Measurements from ENCODE around the gene NCOA3. TPM values are rescaled to one million over a fixed set of nuclear protein-coding genes. Genes with fewer than 3 reads are reported as not detected.

The NCOA3 gene
- total RNA-seq, 1 experiment from 2014 or later = 60.3 TPM

DNA sequence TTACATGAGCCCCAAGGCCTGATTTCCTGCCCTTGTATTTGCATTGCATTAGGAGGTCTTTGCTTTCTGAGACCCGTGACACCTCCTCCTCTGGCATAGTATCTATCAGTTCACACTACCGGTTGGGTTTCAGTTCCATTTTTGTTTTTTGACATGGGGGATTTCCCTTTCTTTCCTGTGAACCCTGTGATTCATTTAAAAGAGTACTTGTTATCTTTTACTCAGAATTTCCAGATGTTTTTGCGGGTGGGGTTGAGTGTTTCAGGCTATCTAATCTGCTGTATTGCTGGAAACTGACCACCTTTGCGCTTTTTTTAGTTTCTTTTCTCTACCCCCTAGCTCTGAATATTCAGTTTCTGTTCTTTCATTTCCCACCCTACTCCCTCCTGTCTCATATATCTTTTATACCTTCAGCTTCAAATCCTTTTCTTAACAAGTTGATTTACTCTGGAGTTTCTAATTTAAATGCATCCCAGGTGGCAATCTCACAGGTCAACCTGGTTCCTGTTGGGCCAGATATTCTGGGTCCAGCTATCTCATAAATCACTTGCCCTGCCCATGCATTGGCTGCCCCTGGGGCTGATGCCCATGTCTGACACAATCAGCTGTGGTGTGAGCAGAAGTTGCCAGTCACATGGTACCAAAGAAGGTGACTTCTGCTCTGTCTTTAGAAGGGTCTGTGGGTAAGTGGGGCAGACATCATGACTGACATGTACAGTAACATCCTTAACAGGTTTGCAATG lies 14.3 kb upstream of the NCOA3 start:
- no peaks in the 10 kb centered on the region for H3K9me3 Mint-ChIP-seq (ENCODE audit: low read depth, unreplicated experiment)
- BruUV-seq (replicated peaks) = no TSS peak
- H3K36me3 Mint-ChIP-seq (ENCODE audit: insufficient read depth, unreplicated experiment) = no peaks in the 10 kb centered on the region
- CTCF ChIA-PET = interaction anchor here (0.8 kb wide), 1 partner anchor 25 kb away, joined by 3 read pairs; no protein-coding TSS in a partner anchor
- TF ChIP-seq, protein P1, sequence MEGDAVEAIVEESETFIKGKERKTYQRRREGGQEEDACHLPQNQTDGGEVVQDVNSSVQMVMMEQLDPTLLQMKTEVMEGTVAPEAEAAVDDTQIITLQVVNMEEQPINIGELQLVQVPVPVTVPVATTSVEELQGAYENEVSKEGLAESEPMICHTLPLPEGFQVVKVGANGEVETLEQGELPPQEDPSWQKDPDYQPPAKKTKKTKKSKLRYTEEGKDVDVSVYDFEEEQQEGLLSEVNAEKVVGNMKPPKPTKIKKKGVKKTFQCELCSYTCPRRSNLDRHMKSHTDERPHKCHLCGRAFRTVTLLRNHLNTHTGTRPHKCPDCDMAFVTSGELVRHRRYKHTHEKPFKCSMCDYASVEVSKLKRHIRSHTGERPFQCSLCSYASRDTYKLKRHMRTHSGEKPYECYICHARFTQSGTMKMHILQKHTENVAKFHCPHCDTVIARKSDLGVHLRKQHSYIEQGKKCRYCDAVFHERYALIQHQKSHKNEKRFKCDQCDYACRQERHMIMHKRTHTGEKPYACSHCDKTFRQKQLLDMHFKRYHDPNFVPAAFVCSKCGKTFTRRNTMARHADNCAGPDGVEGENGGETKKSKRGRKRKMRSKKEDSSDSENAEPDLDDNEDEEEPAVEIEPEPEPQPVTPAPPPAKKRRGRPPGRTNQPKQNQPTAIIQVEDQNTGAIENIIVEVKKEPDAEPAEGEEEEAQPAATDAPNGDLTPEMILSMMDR (IDR thresholded peaks at IDR 0.05; ENCODE audit: unreplicated experiment) = no peak
- H3K27ac Mint-ChIP-seq (ENCODE audit: unreplicated experiment) = no peak overlapping the region
- intact Hi-C loops (cut with micrococcal nuclease; ENCODE audit: unreplicated experiment) = no loop called here
- no peaks in the 10 kb centered on the region for H3K27me3 Mint-ChIP-seq (ENCODE audit: unreplicated experiment)
- H3K4me1 Mint-ChIP-seq (ENCODE audit: low read depth, unreplicated experiment) = peaks cover 14% of the 10 kb centered on the region
- H3K4me3 Mint-ChIP-seq (ENCODE audit: low read depth, unreplicated experiment) = no peak overlapping the region
- no peak for DNase-seq

DNA sequence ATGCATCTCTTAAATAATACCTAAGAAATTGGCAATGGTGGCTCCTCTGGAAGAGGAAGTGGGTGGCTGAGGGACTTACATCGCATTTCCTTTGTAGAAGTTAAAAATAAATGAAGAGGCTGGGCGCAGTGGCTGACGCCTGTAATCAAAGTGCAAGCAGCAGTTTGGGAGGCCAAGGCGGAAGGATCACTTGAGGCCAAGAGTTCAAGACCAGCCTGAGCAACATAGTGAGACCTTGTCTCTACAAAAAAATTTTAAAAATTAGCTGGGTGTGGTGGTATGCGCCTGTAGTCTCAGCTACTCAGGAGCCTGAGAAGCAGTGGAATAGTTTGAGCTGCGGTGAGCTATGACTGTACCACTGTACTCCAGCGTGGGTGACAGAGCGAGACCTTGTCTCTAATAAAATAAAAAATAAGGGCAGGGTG lies 12.2 kb upstream of the NCOA3 start:
- H3K27ac Mint-ChIP-seq (ENCODE audit: unreplicated experiment) = no peak overlapping the region
- H3K9me3 Mint-ChIP-seq (ENCODE audit: low read depth, unreplicated experiment) = no peaks in the 10 kb centered on the region
- peaks cover 15% of the 10 kb centered on the region for H3K36me3 Mint-ChIP-seq (ENCODE audit: insufficient read depth, unreplicated experiment)
- no peak overlapping the region for H3K4me3 Mint-ChIP-seq (ENCODE audit: low read depth, unreplicated experiment)
- TF ChIP-seq, protein P1 (IDR thresholded peaks at IDR 0.05; ENCODE audit: unreplicated experiment) = no peak
- no TSS peak for BruUV-seq (replicated peaks)
- intact Hi-C loops (cut with micrococcal nuclease; ENCODE audit: unreplicated experiment) = no loop called here
- peaks cover 28% of the 10 kb centered on the region for H3K4me1 Mint-ChIP-seq (ENCODE audit: low read depth, unreplicated experiment)
- DNase-seq = no peak
- CTCF ChIA-PET = interaction anchor here (0.5 kb wide), 1 partner anchor 28 kb away, joined by 4 read pairs; no protein-coding TSS in a partner anchor
- no peaks in the 10 kb centered on the region for H3K27me3 Mint-ChIP-seq (ENCODE audit: unreplicated experiment)

DNA sequence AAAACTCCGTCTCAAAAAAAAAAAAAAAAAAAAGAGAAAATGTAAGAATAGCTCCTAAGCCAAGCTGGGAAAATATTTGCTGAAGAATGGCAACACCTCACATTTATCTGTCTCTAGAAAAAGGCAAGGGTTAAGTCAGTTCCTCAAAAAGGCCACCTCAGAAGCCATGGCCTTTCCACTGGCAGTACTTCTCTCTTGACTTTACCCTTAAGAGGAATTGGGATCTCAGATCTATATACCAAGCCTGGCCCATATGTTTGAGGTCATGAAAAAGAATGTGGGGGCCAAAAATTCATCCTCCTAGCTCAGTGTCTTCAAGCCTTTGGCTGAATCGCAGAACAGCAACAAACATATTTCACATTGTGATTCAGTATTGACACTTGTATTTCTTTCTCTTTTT lies 10.9 kb upstream of the NCOA3 start:
- DNase-seq = no peak
- no peak overlapping the region for H3K27ac Mint-ChIP-seq (ENCODE audit: unreplicated experiment)
- CTCF ChIA-PET = interaction anchor here (0.7 kb wide), 1 partner anchor 139 kb away, joined by 3 read pairs; no protein-coding TSS in a partner anchor
- no TSS peak for BruUV-seq (replicated peaks)
- no peaks in the 10 kb centered on the region for H3K27me3 Mint-ChIP-seq (ENCODE audit: unreplicated experiment)
- peaks cover 17% of the 10 kb centered on the region for H3K36me3 Mint-ChIP-seq (ENCODE audit: insufficient read depth, unreplicated experiment)
- intact Hi-C loops (cut with micrococcal nuclease; ENCODE audit: unreplicated experiment) = loop anchor here (5.0 to 10.0 kb wide), 2 partner anchors 33 to 286 kb away; no protein-coding TSS in a partner anchor
- peaks cover 38% of the 10 kb centered on the region for H3K4me1 Mint-ChIP-seq (ENCODE audit: low read depth, unreplicated experiment)
- TF ChIP-seq, protein P1 (IDR thresholded peaks at IDR 0.05; ENCODE audit: unreplicated experiment) = no peak
- no peaks in the 10 kb centered on the region for H3K9me3 Mint-ChIP-seq (ENCODE audit: low read depth, unreplicated experiment)
- no peak overlapping the region for H3K4me3 Mint-ChIP-seq (ENCODE audit: low read depth, unreplicated experiment)

DNA sequence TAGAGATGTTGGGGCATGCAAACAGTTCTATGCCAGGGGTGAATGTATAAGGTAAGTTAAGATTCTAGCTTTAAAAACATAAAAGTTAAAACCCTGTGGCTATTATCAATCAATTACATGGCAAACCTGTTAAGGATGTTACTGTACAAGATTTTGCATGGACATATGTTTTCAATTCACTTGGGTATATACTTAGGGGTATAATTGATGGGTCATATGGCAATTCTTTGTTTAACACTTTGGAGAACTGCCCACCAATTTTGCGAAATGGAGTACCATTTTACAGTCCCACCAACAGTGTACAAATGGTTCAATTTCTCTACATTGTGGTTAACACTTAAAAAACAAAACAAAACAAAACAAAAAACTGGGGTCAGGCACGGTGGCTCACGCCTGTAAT lies 9.4 kb upstream of the NCOA3 start:
- BruUV-seq (replicated peaks) = no TSS peak
- Mint-ChIP-seq H3K36me3 (ENCODE audit: insufficient read depth, unreplicated experiment) (peaks cover 18% of the 10 kb centered on the region), H3K4me3 (ENCODE audit: low read depth, unreplicated experiment) (no peak overlapping the region), H3K27me3 (ENCODE audit: unreplicated experiment) (no peaks in the 10 kb centered on the region), H3K4me1 (ENCODE audit: low read depth, unreplicated experiment) (peaks cover 32% of the 10 kb centered on the region), H3K27ac (ENCODE audit: unreplicated experiment) (no peak overlapping the region), H3K9me3 (ENCODE audit: low read depth, unreplicated experiment) (peaks cover 2% of the 10 kb centered on the region)
- TF ChIP-seq, protein P1 (IDR thresholded peaks at IDR 0.05; ENCODE audit: unreplicated experiment) = no peak
- no peak for DNase-seq
- intact Hi-C loops (cut with micrococcal nuclease; ENCODE audit: unreplicated experiment) = loop anchor here (5.0 to 10.0 kb wide), 2 partner anchors 35 to 287 kb away; no protein-coding TSS in a partner anchor
- CTCF ChIA-PET = interaction anchor here (0.6 to 2.0 kb wide), 2 partner anchors 10 to 51 kb away, joined by 4 to 28 read pairs; partner anchors contain the start of gene NCOA3
